ENCODE results near the gene RASAL3. TPM values are rescaled to one million over a fixed set of nuclear protein-coding genes. Genes with fewer than 3 reads are reported as not detected.

Gene RASAL3
- total RNA-seq, 2 experiments from 2014 or later, result 63.2 to 66.2 TPM

DNA sequence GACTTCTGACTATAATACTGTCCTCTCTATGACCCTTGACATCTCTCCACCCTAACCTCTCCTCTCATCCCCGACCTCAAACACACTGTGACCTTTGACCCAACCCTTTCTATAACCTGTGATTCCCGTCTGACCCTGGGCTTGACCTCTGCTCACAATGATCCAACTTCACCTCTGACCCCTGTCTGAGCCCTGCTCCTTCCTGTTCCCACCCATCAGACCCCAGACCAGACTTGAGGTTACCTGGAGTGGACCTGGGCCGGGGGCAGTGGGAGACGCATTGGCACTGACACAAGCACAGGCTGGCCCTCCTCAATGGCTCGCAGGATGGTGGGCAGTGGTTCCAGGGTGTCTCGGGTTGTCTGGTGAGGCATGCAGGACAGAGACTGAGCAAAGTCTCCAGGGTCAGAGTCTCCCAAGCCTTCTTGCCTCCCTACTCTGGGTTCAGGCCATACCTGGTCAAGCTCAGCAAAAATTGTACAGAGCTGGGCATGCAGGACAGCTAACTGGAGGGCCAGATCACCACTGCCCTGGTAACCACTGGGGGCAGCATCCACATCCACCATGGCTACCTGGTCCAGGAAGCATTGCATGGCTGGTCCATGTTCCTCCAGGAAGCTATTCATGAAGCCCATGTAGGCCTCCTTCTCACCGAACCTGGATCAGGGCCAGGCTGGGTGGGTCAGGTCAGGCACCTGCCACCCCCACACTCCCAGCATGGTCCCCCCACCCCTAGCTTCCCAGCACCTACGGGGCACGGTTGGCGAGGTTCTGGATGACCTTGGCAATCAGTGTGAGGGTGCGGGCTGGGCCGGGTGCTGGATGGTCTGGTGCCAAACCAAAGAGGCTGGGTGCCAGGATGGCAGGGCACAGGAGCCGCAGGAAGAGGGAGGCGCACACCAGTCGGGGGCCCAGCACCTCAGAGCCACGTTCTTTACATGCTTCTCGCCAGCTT lies 10.2 kb downstream of the RASAL3 start:
- H3K9me3 Mint-ChIP-seq, result no peaks in the 10 kb centered on the region
- H3K4me3 Mint-ChIP-seq, result no peak overlapping the region
- CTCF ChIA-PET, result interaction anchor here (0.7 to 1.0 kb wide), 3 partner anchors 9 to 57 kb away, joined by 3 to 4 read pairs (median 3); partner anchors contain the start of gene AKAP8L
- intact Hi-C loops (cut with micrococcal nuclease), result no loop called here
- H3K4me1 Mint-ChIP-seq (ENCODE audit: low read depth), result peaks cover 9% of the 10 kb centered on the region
- H3K36me3 Mint-ChIP-seq (ENCODE audit: low read depth), result peaks cover 39% of the 10 kb centered on the region
- DNase-seq, result no peak
- peak overlapping the region; percentile 11 for H3K27ac Mint-ChIP-seq
- no peaks in the 10 kb centered on the region for H3K27me3 Mint-ChIP-seq (ENCODE audit: low read depth)

DNA sequence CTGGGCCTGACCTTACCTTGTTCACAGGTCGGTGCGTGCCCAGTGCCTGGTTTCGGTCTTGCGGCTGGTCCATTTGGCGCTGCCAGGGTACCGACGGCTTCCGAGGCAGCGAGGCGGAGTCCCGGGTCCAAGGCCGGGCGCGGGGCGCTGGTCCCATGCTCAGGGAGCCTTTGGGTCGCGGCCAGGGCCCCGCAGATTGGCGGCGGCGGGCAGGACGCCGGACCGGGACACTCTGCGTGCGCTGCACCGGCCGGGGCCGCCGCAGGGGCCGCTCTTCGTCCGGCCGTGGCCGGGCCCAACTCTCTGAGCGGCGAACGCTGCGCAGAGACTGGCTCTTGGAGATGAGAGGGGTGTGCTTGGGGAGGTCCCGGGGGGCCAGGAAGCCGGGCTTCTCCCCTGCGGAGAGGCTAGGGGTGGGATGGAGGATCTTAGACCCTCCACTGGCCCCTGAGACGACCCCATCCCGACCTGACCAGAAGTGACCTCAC lies 11.2 kb downstream of the RASAL3 start:
- Mint-ChIP-seq H3K4me3 (no peak overlapping the region), H3K36me3 (ENCODE audit: low read depth) (peaks cover 37% of the 10 kb centered on the region), H3K9me3 (no peaks in the 10 kb centered on the region), H3K27ac (no peak overlapping the region), H3K4me1 (ENCODE audit: low read depth) (peaks cover 15% of the 10 kb centered on the region), H3K27me3 (ENCODE audit: low read depth) (no peaks in the 10 kb centered on the region)
- intact Hi-C loops (cut with micrococcal nuclease), result no loop called here
- CTCF ChIA-PET, result interaction anchor here (0.7 kb wide), 1 partner anchor 56 kb away, joined by 3 read pairs; no protein-coding TSS in a partner anchor
- no peak for DNase-seq

DNA sequence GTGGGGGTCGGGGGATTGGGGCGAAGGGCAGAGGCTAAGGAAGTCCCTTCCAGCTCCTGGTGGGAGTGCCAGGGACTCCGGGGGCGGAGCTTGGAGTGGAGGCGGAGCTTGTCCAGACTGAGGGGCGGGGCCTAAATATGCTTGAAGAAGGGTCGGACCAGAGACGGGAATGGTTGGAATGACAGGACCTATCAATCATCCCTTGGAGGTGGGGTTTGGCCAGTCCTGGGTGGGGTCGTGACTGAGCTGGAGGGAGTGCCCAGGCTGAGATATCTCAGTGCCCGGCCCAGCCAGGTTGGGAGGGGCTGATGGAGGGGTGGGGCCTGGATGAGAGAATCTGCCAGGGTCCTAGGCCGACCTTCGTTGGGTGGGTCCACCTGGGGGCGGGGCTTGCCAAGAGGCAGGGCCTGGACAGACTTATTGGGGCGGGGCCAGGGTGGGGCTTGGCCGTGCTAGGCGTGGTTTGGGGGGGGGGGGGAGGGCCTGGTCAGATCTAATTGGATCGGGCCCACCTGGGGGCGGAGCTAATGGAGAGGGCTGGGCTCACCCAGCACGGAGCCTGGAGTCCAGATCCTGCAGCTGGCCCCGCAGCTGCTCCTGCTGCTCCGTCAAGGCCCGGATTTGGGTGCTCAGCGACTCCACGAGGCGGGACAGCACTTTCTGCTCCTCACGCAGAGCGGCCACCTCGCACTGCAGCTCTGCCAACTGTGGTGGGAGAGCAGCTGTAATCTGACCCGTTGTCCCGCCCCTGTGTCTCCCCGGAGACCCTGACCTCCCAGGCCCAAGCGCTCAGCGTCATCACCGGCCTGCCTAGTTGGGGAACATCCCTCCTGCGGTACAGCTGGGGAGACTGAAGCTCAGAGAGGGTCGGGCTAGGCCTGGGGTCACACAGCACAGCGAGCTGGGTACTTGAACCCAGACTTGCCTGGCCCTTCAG lies 12.0 kb downstream of the RASAL3 start:
- no peaks in the 10 kb centered on the region for H3K27me3 Mint-ChIP-seq (ENCODE audit: low read depth)
- H3K27ac Mint-ChIP-seq, result no peak overlapping the region
- H3K36me3 Mint-ChIP-seq (ENCODE audit: low read depth), result peaks cover 32% of the 10 kb centered on the region
- no peaks in the 10 kb centered on the region for H3K9me3 Mint-ChIP-seq
- CTCF ChIA-PET, result interaction anchor here (0.6 to 1.4 kb wide), 5 partner anchors 99 to 1177 kb away, joined by 3 to 6 read pairs (median 3); no protein-coding TSS in a partner anchor
- DNase-seq, result peak; percentile 33
- H3K4me1 Mint-ChIP-seq (ENCODE audit: low read depth), result peaks cover 15% of the 10 kb centered on the region
- intact Hi-C loops (cut with micrococcal nuclease), result no loop called here
- no peak overlapping the region for H3K4me3 Mint-ChIP-seq

DNA sequence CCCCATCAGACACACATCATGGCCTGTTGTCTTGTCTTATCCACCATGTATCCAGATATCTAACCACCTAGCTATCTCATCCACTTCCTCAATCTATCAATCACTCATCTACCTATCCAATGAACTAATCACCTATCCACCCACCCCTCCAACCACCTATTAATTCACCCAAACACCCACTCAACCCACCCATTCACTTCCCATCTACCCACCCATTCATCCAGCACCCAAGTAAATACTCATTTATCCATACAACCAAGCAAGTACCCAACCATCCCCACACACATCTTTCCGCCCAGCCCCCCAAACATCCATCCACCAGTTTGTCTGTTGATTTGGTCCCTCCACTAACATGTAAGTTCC lies 13.8 kb downstream of the RASAL3 start:
- DNase-seq, result no peak
- no peaks in the 10 kb centered on the region for H3K9me3 Mint-ChIP-seq
- H3K36me3 Mint-ChIP-seq (ENCODE audit: low read depth), result peaks cover 27% of the 10 kb centered on the region
- peak overlapping the region; percentile 74 for H3K27ac Mint-ChIP-seq
- peaks cover 15% of the 10 kb centered on the region for H3K4me1 Mint-ChIP-seq (ENCODE audit: low read depth)
- H3K27me3 Mint-ChIP-seq (ENCODE audit: low read depth), result no peaks in the 10 kb centered on the region
- intact Hi-C loops (cut with micrococcal nuclease), result loop anchor here (1.0 kb wide), 2 partner anchors 18 to 31 kb away; no protein-coding TSS in a partner anchor
- H3K4me3 Mint-ChIP-seq, result peak overlapping the region; percentile 75
- CTCF ChIA-PET, result interaction anchor here (0.8 to 1.3 kb wide), 2 partner anchors 32 to 105 kb away, joined by 3 to 8 read pairs; partner anchors contain the start of gene AKAP8L

DNA sequence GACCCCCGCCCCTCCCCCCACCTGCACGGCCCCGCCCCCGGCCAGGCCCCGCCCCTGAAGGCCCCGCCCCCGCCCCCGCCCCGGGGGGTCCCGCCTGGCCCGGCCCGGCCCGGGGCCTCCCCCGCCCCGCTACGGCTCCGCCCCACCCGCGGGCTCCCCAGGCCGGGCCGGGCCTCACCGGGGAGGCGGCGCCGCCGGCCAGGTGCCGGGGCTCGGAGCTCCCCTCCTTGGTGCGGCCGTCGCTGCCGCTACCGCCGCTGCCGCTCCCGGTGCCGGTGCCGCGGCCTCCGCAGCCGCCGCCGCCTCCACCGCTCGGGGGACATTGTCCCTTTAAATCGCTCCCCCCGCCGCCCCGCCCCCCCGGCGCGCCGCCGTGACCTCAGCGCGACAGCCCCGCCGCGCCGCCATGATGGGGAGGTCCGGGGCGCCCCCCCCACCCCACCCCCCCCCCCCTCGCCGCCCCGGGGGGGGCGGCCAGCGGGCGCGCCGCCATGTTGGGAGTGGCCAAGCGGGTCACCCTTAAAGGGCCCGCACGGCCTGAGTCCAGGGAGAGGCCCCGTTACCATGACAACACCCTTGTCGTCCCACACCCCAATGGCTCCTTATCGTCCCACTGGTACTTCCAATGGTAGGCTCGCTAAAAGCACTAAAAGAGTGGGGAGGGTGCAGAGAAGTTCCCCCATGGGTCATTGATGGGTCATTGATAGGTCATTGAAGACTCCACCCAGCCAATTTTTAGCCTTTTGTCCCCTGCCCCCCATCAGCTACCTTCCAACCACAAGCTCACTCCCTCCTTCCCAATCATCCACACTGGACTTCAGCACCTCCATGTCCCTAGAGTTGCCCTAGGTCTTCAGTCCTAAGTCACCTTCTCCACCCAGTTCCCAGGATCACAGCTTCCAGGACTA lies 14.5 kb downstream of the RASAL3 start, which contains the start of gene WIZ:
TSS of gene WIZ (minus strand) at position 337 of the 908 bp plus-strand sequence. CDS start 1,649 bp downstream, outside the sequence.
- intact Hi-C loops (cut with micrococcal nuclease), result loop anchor here (1.0 kb wide), 2 partner anchors 18 to 31 kb away; no protein-coding TSS in a partner anchor
- Mint-ChIP-seq H3K27me3 (ENCODE audit: low read depth) (no peaks in the 10 kb centered on the region), H3K4me1 (ENCODE audit: low read depth) (peaks cover 15% of the 10 kb centered on the region), H3K27ac (peak within 1 kb of the TSS; percentile 74), H3K4me3 (peak within 1 kb of the TSS; percentile 75), H3K9me3 (no peaks in the 10 kb centered on the region), H3K36me3 (ENCODE audit: low read depth) (peaks cover 22% of the 10 kb centered on the region)
- peak; percentile 80 for DNase-seq
- CTCF ChIA-PET, result interaction anchor here (0.8 to 1.3 kb wide), 2 partner anchors 31 to 106 kb away, joined by 3 to 8 read pairs; partner anchors contain the start of gene AKAP8L

DNA sequence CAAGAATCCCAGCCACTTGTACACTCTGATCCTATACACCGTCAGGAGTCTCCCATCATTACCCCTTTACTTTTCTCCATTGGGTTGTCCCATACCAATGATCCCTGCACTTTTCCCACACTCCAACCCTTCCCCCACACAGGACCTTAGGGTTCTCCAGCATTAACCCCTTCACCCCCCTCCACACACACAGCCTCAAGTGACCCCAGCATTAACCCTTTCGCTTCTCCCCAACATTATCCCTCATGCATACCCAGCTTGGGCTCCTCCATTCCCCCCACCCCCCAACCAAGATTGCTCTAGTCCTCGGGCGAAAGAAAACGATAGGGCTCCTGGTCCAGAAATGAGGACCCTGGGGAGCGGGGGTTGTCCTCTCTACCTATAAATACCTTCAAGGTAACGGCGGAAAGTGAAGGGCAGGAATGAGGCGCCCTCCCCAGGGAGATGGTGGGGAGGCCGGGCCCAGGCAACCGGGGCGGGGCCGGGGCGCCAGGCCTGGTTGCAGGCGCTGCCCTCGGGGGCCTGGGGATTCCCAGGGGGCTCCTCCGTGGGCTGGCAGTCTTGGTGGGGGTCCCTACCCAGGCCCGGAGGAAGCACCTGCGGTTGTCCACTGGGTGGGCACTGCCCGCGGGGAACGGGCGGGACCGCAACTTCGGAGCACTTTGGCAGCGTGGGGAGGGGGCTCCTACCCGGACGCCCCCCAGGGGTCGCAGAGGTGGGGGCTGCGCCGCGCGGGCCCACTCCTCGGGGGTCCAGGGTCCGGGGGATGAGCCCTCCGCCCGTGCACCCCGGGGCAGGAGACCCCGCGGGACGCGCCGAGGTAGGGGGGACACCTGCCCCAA lies 15.3 kb downstream of the RASAL3 start:
- no peaks in the 10 kb centered on the region for H3K27me3 Mint-ChIP-seq (ENCODE audit: low read depth)
- no peak overlapping the region for H3K27ac Mint-ChIP-seq
- no peaks in the 10 kb centered on the region for H3K9me3 Mint-ChIP-seq
- intact Hi-C loops (cut with micrococcal nuclease), result no loop called here
- H3K36me3 Mint-ChIP-seq (ENCODE audit: low read depth), result peaks cover 15% of the 10 kb centered on the region
- H3K4me1 Mint-ChIP-seq (ENCODE audit: low read depth), result peaks cover 15% of the 10 kb centered on the region
- peak overlapping the region; percentile 51 for H3K4me3 Mint-ChIP-seq
- CTCF ChIA-PET, result no interaction called here
- no peak for DNase-seq

DNA sequence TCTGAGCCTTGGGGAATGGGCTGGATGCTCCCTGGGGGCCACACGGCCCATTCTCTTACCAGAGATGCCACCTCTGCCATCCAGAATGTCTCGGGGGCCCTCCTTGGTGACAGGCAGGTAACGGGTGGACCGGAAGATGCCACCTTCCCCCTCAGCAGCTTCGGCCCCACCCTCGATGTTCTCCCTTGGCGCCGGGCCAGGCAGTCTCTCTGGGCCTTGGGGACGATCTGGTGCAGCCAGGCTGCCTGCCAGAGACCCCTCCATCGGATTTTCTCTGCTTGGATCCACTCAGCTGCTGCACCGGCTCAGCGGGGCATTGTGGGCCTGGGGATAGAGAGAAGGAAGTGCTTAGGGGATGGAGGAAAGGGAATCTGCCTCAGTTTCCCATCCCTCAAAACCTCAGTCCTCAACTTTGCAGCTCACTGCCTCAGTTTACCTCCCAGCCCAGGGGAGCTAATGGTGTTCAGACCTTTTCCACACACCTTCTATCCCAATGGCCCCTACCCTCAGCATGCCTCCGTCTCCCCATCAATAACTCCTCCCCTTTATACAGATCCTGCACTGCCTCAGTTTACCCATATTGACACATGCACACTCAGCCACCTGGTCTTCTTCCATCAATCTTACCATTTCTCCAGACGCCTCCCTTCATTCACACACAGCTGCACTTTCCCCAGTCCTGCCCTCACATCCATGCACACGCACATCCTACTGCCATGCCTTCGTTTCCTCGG lies 16.1 kb downstream of the RASAL3 start:
- H3K27ac Mint-ChIP-seq, result no peak overlapping the region
- H3K9me3 Mint-ChIP-seq, result no peaks in the 10 kb centered on the region
- CTCF ChIA-PET, result no interaction called here

DNA sequence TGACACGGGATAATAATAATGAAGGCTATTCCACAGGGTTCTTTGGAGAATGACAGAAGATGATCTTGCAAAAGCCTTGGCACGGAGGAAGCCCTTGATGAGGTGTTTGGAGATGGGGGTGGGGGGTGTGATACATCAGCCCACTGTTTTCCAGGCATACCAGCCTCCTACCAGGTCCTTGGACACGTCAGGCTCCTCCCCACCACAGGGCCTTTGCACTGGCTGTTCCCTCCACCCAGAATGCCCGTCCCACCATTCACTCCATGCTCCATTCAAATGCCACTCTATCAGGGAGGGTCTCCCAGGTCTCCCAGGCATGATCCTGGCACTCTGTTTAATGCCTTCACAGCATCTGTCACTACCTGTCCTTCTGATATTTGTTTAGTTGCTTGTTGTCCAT lies 17.3 kb downstream of the RASAL3 start:
- Mint-ChIP-seq H3K9me3 (no peaks in the 10 kb centered on the region), H3K36me3 (ENCODE audit: low read depth) (peaks cover 3% of the 10 kb centered on the region), H3K4me1 (ENCODE audit: low read depth) (peaks cover 13% of the 10 kb centered on the region), H3K27ac (no peak overlapping the region), H3K4me3 (no peak overlapping the region), H3K27me3 (ENCODE audit: low read depth) (no peaks in the 10 kb centered on the region)
- intact Hi-C loops (cut with micrococcal nuclease), result no loop called here
- DNase-seq, result no peak
- CTCF ChIA-PET, result no interaction called here

More for the DNA sequence above, 16.1 kb downstream of the RASAL3 start:
- DNase-seq, result no peak
- H3K4me3 Mint-ChIP-seq, result peak overlapping the region; percentile 51
- peaks cover 13% of the 10 kb centered on the region for H3K4me1 Mint-ChIP-seq (ENCODE audit: low read depth)
- no peaks in the 10 kb centered on the region for H3K27me3 Mint-ChIP-seq (ENCODE audit: low read depth)
- intact Hi-C loops (cut with micrococcal nuclease), result no loop called here
- H3K36me3 Mint-ChIP-seq (ENCODE audit: low read depth), result peaks cover 8% of the 10 kb centered on the region

DNA sequence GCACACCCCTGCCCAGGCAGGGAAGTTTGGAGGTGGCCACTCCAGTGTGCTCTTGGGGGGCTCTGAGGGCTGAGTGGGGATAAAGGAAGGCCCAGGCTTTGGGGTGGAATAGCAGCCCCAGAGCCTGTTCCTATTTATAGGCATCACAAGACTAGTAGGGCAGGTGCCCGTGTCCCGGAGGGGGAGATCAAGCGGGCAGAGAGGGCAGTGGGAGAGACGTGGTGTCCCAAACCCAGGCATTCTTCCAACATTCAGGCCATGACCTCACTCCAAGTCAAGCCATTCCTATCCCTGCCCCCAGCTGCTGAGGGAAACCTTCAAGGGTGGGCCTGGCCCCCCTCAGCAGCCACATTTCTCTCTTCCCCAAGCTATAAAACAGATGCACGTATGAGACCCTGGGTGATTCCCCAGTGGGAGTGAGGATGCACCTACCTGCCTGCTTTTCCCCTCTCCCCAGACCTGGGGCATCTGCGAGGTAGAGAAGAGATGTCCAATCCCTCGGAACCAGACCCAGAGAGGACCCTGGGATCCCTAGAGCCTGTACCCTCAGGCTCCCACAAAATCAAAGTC lies 18.5 kb downstream of the RASAL3 start:
- no peak for DNase-seq
- Mint-ChIP-seq H3K9me3 (no peaks in the 10 kb centered on the region), H3K4me3 (no peak overlapping the region), H3K27ac (no peak overlapping the region), H3K27me3 (ENCODE audit: low read depth) (no peaks in the 10 kb centered on the region), H3K4me1 (ENCODE audit: low read depth) (peaks cover 13% of the 10 kb centered on the region), H3K36me3 (ENCODE audit: low read depth) (no peaks in the 10 kb centered on the region)
- CTCF ChIA-PET, result no interaction called here
- intact Hi-C loops (cut with micrococcal nuclease), result no loop called here

DNA sequence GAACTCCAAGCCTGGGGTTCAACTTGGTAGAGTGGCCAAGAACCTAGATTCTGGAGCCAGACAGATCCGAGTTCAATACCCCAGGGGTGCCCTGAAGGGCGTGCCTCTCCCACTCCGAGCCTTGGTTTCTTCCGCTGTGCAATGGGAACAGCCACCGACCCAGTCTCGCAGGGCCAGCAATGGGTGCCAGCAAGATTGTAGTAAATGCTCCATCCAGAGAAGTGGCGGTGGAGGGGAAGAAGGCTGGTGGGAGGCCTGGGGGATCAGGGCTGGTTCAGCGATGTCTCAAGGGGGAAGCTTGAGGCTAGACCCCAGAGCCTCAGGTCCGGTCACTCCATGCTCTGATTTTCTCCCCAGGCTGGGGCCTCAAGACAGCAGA lies 19.1 kb downstream of the RASAL3 start:
- peaks cover 7% of the 10 kb centered on the region for H3K4me1 Mint-ChIP-seq (ENCODE audit: low read depth)
- H3K27me3 Mint-ChIP-seq (ENCODE audit: low read depth), result no peaks in the 10 kb centered on the region
- H3K9me3 Mint-ChIP-seq, result no peaks in the 10 kb centered on the region
- DNase-seq, result no peak
- intact Hi-C loops (cut with micrococcal nuclease), result no loop called here
- no peaks in the 10 kb centered on the region for H3K36me3 Mint-ChIP-seq (ENCODE audit: low read depth)
- CTCF ChIA-PET, result no interaction called here
- H3K4me3 Mint-ChIP-seq, result no peak overlapping the region
- no peak overlapping the region for H3K27ac Mint-ChIP-seq

Data from activated naive CD4-positive, alpha-beta T cell treated with anti-CD3 and anti-CD28 coated beads for 36 hours (primary cell).